HUES6 (cell line): ENCODE measurements around the gene THNSL1.

ENCODE experiments used
- H3K27ac ChIP-seq: 2 replicates; pipeline ENCODE4 v1.7.0; 2013; ENCODE audit warnings: low read depth, mild to moderate bottlenecking, low read length, inconsistent platforms
- H3K27me3 ChIP-seq: 2 replicates; pipeline ENCODE4 v1.6.1; 2013; ENCODE audit warnings: low read length; ENCODE audit not compliant: control insufficient read depth, insufficient read depth
- H3K36me3 ChIP-seq: 2 replicates; pipeline ENCODE4 v1.6.1; 2013; ENCODE audit warnings: low read length; ENCODE audit not compliant: control insufficient read depth, insufficient read depth
- H3K4me1 ChIP-seq: 2 replicates; pipeline ENCODE4 v1.6.1; 2013; ENCODE audit warnings: low read length; ENCODE audit not compliant: control insufficient read depth, insufficient read depth
- H3K4me3 ChIP-seq: 2 replicates; pipeline ENCODE4 v1.5.1; 2013; ENCODE audit warnings: low read depth, low read length
- H3K9ac ChIP-seq: one replicate; pipeline ENCODE4 v1.6.1; 2013; ENCODE audit warnings: mild to moderate bottlenecking, low read length
- H3K9me3 ChIP-seq: 2 replicates; pipeline ENCODE4 v1.6.1; 2013; ENCODE audit warnings: low read depth, low read length; ENCODE audit not compliant: control insufficient read depth, insufficient read depth

The THNSL1 gene

DNA sequence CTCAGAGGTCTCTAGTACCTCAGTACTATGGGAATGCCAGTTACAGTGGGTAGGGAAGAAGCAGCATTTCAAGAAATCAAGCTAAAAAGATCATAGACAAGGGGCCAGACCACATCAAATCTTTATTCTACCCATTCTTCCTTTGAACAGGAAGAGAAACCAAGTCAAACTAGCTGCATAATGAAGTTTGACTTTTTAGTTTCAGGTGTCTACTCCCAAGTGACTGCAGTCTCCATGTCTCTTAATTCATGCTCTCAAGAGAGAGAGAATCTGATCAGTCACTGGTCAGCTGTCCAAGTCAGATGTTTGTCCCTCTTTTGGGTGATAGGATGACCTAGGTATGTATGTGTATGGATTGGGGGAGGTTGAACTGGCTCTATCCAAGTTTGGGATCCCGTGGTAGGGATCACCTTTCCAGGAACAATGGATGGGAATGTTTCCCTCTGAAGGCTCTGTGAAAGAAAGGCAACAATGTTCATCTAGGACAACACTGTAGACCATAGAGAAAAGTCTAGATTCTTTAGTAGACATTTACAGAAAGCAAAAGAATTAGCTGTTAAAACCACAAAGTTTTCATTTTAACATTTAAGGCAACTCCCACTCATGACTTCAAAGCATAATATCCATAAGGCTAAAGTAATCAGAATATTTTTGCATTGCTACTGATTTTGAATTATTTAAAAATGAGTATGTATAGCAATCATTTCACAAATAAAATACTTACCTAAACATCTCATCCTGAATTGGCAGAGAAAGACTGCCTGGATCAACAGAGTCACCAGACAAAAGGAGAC, 33.9 kb upstream of the THNSL1 start:
- H3K9ac ChIP-seq = no peak overlapping the region
- no peaks in the 10 kb centered on the region for H3K4me1 ChIP-seq
- no peak overlapping the region for H3K4me3 ChIP-seq
- no peaks in the 10 kb centered on the region for H3K9me3 ChIP-seq
- no peaks in the 10 kb centered on the region for H3K27me3 ChIP-seq
- H3K27ac ChIP-seq = no peak overlapping the region
- no peaks in the 10 kb centered on the region for H3K36me3 ChIP-seq

- Histone ChIP-seq H3K9ac (no peak overlapping the region), H3K27me3 (no peaks in the 10 kb centered on the region), H3K9me3 (no peaks in the 10 kb centered on the region), H3K4me3 (no peak overlapping the region), H3K36me3 (no peaks in the 10 kb centered on the region), H3K4me1 (no peaks in the 10 kb centered on the region), H3K27ac (no peak overlapping the region)
Measured at GRCh38 chr10:24983130-24983529, 33.3 kb upstream of the THNSL1 start.

DNA sequence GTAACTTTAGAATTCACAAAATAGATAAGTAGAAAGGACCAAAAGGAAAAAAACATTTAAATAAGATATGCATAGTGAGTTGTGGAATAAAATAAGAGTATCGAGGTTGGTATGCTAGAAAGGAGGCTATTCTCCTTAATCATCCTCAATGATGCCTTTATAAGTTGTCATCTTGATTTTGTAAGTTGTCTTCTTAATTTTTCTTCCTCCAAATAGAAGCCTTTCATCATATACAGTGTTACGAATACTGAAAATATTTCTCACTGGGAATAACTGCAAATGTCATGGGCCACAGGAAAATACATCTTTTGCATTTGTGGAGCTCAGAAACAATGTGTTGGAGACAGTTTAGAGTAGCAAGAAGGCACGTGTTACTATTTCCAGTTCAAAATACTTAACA, 32.5 kb upstream of the THNSL1 start:
- H3K27ac ChIP-seq = no peak overlapping the region
- H3K9ac ChIP-seq = no peak overlapping the region
- H3K36me3 ChIP-seq = no peaks in the 10 kb centered on the region
- H3K4me1 ChIP-seq = no peaks in the 10 kb centered on the region
- H3K27me3 ChIP-seq = no peaks in the 10 kb centered on the region
- no peak overlapping the region for H3K4me3 ChIP-seq
- H3K9me3 ChIP-seq = no peaks in the 10 kb centered on the region

- no peak overlapping the region for H3K27ac ChIP-seq
Measured at GRCh38 chr10:24984906-24985305, 31.5 kb upstream of the THNSL1 start.

GRCh38 chr10:24988831-24989640, 27.4 kb upstream of the THNSL1 start:
- H3K36me3 ChIP-seq = no peaks in the 10 kb centered on the region
- H3K4me1 ChIP-seq = no peaks in the 10 kb centered on the region
- H3K27me3 ChIP-seq = no peaks in the 10 kb centered on the region
- no peak overlapping the region for H3K9ac ChIP-seq
- H3K9me3 ChIP-seq = no peaks in the 10 kb centered on the region
- H3K4me3 ChIP-seq = no peak overlapping the region
- H3K27ac ChIP-seq = no peak overlapping the region

More at GRCh38 chr10:24984906-24985305, 31.5 kb upstream of the THNSL1 start:
- Histone ChIP-seq H3K9ac (no peak overlapping the region), H3K36me3 (no peaks in the 10 kb centered on the region), H3K27me3 (no peaks in the 10 kb centered on the region), H3K4me3 (no peak overlapping the region), H3K4me1 (no peaks in the 10 kb centered on the region), H3K9me3 (no peaks in the 10 kb centered on the region)

DNA sequence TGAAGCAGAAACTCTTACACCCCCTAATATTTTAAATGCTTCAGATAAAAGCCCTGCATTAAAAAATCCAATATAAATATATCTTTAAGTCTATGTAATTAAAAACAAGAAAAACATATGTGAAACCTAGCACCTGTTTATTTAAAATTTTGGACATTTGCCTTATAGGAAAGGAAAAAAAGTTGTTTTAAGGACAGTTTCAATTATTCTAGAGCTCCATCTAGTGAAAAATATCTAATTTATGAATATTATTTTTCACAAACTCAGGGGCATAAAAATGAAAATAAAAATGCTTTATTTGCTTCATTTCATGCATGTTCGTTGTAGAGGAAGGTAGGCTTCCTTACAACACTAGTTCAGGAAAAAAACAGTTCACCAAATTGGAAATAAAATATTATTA, 26.5 kb upstream of the THNSL1 start:
- H3K4me3 ChIP-seq = no peak overlapping the region
- no peaks in the 10 kb centered on the region for H3K9me3 ChIP-seq
- H3K4me1 ChIP-seq = no peaks in the 10 kb centered on the region
- H3K27me3 ChIP-seq = no peaks in the 10 kb centered on the region
- H3K27ac ChIP-seq = no peak overlapping the region
- no peak overlapping the region for H3K9ac ChIP-seq
- no peaks in the 10 kb centered on the region for H3K36me3 ChIP-seq

GRCh38 chr10:24991298-24991697, 25.1 kb upstream of the THNSL1 start:
- Histone ChIP-seq H3K27me3 (no peaks in the 10 kb centered on the region), H3K9me3 (no peaks in the 10 kb centered on the region), H3K36me3 (no peaks in the 10 kb centered on the region), H3K9ac (no peak overlapping the region), H3K27ac (no peak overlapping the region), H3K4me3 (no peak overlapping the region), H3K4me1 (no peaks in the 10 kb centered on the region)

DNA sequence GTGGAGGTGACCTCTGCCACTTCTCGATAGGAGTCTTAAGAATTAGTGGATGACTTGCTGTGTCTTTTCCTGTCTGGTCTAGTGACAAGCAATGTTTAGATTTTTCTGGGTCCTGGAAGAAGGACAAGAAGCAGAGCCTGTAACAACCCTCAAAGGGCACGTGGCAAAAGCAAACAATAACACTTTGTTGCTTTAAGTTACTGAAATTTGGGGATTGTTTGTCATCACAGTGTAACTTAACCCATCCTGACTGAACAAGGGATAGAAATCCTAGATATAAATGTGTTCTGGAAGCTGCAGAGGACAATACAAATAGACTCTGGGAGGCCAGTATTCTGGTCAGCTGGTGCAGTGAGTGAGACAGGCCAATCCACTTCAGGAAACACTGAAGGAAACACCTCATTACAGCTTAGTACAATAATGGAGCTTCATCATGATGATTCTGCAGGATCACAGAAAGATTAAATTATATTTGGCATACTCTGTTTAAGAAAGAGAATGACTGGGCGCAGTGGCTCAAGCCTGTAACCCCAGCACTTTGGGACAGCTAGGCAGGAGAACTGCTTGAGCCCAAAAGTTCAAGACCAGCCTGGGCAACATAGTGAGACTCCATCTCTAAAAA, 23.8 kb upstream of the THNSL1 start:
- no peak overlapping the region for H3K4me3 ChIP-seq
- H3K27me3 ChIP-seq = no peaks in the 10 kb centered on the region
- H3K27ac ChIP-seq = no peak overlapping the region
- no peaks in the 10 kb centered on the region for H3K36me3 ChIP-seq
- no peaks in the 10 kb centered on the region for H3K4me1 ChIP-seq
- H3K9ac ChIP-seq = no peak overlapping the region
- H3K9me3 ChIP-seq = no peaks in the 10 kb centered on the region

DNA sequence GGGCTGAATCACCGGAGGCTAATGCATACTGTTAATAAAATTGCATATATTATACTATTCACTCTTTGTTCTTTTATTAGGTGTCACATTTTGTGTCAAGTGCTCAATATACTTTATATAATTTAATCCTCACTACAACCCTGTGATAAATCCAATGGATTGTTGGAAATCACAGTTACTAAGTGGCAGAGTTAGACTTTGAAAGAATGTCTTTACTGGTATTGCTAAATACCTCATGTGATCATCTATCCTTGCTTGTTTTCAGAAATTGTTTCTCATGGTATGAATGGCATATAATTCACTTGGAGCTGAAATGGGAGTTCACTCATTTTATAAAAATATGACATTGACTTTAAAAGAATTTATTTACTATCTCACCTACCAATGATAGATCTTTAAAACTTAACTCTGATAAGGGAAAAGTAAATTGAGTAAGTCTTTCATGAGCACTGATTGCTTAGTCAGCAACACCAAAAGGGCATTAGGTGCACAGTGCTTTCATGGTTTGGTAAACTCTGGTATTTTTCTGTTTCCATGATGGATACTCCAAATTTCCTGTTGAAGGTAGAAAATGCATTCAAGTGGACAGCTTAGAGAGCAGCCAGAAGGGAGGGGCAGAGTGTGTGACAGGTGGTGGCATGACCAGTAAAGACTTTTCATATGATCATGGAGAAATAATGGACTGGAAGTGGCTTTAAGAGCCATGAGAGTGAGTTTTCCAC, 23.0 kb upstream of the THNSL1 start:
- Histone ChIP-seq H3K36me3 (no peaks in the 10 kb centered on the region), H3K27ac (no peak overlapping the region)

DNA sequence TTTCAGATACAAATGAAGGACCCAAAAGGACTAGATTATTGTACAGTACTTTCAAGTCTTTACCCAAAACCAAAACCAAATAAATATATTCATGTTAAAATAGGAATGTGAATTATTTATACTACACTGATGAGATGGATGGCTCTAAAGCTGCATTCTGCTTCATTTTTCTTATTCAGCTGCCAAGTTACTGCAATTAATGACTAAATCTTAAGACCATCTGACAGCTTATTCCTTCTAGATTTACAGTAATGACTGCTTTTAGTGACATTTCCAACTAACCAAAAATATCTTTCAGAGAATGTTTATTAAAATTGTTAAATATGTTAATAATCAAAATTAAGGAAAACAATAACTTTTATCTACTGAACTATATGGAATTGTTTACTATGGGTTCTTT, 21.3 kb upstream of the THNSL1 start:
- Histone ChIP-seq H3K9me3 (no peaks in the 10 kb centered on the region), H3K9ac (no peak overlapping the region)

More for the DNA sequence above, 23.0 kb upstream of the THNSL1 start:
- Histone ChIP-seq H3K4me3 (no peak overlapping the region), H3K27me3 (no peaks in the 10 kb centered on the region), H3K9me3 (no peaks in the 10 kb centered on the region), H3K4me1 (no peaks in the 10 kb centered on the region), H3K9ac (no peak overlapping the region)

More for the DNA sequence above, 21.3 kb upstream of the THNSL1 start:
- Histone ChIP-seq H3K27me3 (no peaks in the 10 kb centered on the region), H3K36me3 (no peaks in the 10 kb centered on the region), H3K27ac (no peak overlapping the region), H3K4me3 (no peak overlapping the region), H3K4me1 (no peaks in the 10 kb centered on the region)
